NCI-H1694 treated with DMSO at 0.1 percent for 48 hours (cell line): ENCODE results near the gene DDX52.
"Not testable (repeated sequence)": the region's sequence is repeated elsewhere in the genome, so short reads cannot be mapped to it uniquely, and the experiment has no call there.

ENCODE experiments used
- DNase-seq: peaks from one replicate; lab custom pipeline; 2025; lab: John Stamatoyannopoulos, UW

The DDX52 gene

DNA sequence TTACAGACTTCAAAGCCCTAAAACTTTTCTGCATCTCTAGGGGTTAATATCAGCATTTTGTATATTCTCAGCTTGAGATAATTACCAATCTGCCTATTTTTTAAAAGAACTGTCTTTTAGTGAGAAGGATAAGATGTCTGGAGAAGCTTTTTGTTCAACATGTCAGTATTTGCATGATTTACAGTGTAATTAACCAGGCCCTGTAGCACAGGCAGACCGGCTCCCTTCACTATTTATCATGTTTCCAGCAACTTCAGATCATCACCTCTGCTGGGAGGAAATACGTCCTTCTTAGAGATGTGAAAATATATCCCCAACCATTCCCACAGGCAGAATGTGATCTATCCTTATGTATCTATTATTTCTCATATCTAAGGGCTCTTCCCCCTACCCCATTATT is 8.6 kb upstream of the DDX52 start:
- DNase-seq = no peak

DNA sequence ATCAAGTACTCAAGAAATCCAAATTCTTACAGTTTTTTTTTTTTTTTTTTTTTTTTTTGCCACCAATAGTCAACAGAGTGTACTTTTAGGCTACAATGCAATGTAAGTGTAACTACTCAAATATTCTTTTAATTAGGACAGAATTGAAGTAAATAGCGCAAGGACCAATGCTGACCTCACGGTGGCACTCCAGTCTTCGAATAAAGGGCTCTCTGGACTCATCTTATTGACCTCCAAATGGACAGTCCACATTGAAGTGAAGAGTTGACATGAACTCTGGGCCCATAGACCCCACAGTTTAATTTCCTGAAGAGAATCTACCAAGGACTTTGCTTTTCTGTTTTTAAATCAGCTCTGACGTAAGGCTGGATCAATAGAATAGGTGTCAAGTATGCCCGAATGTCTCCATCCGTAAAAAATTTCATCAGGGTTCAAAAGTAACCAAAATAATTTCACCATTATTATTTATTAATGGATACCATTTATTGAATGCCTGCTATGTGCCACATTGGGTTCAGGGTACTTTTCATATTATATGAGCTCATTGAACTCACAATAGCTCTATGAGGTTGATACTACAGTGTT is 7.3 kb upstream of the DDX52 start:
- no peak for DNase-seq

DNA sequence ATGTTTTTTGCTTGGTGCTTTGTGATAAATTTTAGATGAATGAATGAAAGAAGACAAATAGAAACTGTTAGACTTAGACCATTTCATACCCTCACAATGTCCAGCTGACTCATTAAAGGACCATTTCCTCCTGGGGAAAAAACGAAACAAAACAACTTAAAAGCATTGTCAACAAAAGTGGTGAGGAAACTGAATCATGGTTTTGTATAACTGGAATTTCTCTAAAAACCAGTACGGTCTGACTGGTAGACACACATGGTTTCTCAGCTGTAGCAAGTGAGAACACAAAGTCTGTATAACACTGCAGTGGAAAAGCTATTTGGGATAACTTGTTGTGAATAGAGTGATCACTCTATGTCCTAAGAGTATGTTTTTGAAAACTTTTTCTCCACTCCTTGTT is 5.3 kb upstream of the DDX52 start:
- no peak for DNase-seq

DNA sequence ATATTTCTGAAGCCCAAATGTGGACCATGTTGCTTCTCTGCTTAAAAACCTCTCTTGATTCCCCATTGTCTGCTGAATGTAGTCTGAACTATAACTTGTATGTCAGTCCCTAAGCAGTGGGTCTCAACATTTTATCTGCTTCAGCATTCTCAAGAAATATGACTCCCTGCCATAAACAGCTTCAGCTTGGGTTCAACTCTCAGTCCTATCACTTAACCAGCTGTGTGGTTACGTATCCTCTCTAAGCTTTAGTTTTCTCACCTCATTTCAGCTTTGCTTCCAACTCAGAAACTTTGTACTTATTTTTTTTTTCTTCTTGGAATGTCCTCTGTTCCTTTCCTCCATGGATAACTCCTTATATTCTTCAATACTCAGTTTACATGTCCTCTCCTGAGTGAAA is 4.6 kb upstream of the DDX52 start:
- no peak for DNase-seq

DNA sequence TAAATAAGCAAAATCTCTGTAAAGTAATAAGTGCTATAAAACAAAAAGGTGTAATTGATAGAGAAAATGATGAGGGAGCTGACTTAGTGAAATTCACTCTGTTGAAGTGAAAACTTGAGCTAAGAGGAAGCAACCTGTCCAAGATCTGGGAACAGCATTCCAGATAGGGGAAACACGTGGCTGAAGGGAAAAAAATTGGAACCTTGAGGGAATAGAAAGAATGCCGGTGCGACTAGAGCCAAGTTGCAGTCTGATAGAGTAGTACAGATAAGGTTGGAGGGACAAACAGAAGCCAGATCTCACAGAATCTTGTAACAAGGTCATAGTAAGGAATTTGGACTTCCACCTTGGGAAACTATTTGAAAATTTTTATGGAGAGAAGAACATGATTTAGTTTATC is 623 bp upstream of the DDX52 start:
- no peak for DNase-seq

DNA sequence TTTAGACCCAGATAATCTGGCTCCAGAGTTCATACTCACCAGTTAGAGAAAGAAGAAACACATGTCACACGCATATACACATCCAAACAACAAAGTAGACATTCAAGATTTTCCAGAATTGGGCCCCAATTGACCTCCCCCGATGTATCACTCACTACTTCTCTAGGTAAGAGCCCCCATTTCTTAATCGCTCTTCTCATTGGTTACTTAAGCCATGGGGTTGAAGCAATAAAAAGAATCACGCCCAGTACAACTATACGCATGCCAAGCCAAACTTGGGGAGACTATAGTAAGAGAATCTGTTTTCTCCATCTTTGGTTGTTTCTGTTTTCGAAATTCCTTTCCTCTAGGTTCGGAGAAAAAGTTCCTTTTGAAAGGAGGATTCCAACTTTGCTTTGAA is 565 bp downstream of the DDX52 start:
- no peak for DNase-seq

DNA sequence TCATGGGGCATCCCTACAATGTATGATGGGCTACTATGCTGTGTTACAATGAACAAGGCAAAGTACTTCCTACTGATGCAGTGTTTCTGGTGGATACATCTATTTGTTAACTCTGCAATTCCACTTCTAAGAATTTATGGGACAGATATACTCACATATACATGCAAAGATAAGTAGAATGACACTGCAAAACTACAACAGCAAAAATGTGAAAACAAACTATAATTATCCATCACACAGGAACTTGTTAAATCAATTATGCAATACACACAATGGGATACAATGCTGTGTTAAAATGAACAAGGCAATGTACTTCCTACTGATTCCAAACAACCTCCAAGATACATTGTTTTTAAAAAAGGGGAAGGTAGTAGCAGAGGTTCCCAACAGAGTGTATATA is 3.2 kb downstream of the DDX52 start:
- DNase-seq = no peak

DNA sequence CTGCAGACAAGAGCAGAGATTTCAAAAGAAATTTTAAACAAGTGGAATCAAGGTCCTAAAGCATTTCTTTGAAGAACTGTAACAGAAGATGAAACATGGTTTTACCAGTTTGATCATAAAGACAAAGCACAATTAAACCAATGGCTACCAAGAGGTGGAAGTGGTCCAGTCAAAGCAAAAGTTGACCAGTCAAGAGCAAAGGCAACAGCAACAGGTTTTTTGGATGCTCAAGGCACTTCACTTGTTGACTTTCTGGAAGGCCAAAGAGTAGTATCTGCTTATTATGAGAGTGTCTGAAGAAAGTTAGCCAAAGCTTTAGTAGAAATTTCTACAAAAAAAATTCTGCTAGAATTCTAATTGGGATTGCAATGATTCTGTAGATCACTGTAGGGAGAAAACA is 5.3 kb downstream of the DDX52 start:
- DNase-seq = no peak

DNA sequence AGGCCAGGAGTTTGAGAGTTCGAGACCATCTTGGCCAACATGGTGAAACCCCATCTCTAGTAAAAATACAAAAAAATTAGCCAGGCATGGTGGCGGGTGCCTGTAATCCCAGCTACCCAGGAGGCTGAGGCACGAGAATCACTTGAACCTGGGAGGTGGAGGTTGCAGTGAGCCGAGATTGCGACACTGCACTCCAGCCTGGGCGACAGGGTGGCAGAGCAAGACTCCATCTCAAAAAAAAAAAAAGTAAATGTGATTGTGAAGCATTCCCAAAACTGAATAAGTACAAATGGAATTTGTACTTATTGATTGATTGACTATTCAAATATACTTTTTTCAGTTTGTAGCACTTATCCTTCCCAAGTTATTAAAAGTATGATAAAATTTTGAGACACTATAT is 26.8 kb downstream of the DDX52 start:
- DNase-seq = not testable (repeated sequence)

DNA sequence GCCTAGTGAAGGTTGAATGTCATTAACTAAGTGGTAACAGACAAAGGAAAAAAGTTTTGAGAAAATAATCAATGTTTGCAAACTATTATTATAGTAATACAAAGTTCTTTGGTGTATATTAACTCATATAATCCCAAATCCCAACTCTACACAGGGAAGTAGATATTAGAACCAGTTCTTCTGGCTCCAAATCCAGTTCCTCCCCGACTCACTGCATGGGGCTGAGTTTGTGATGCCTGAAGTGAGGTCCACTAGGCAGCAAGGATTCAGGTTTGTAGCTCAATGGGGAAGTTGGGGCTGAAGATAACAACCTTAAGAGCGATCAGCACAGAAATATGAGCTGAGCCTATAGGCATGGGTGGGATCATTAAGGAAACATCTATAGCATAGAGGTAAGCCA is 28.4 kb downstream of the DDX52 start:
- no peak for DNase-seq

DNA sequence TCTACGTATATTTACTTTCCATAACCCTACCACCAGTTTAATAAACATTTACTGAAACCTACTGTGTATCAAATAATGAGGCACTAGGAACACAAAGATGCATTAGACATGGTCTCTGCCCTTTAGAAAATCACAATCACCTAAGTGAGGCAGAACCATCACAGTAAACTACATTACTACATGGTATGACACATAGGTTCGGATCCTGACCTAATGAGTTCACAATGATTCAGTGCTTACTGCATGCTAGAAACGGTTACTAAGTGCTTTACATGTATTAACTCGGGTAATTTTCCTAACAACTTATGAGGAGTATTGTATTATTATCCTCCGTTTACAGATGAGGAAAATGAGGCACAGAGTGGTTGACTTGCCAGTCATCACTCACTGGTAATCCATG is 28.9 kb downstream of the DDX52 start:
- DNase-seq = no peak

DNA sequence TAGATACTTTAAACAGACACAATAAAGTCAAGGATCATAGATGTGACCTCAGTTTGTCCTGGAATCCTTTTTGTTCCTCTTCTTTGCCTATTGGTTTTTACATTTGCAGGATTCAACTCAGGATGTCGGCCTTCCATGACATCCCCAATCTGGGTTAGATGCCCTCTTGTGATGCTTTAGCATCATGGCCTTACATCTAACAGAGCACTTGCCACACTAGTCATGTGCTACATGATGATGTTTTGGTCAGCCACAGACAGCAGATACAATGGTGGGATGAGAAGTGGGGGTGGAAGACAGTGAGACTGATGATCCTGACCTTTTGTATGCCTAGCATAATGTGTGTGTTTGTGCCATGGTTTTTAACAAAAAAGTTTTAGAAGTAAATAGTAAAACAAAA is 32.3 kb downstream of the DDX52 start:
- no peak for DNase-seq

DNA sequence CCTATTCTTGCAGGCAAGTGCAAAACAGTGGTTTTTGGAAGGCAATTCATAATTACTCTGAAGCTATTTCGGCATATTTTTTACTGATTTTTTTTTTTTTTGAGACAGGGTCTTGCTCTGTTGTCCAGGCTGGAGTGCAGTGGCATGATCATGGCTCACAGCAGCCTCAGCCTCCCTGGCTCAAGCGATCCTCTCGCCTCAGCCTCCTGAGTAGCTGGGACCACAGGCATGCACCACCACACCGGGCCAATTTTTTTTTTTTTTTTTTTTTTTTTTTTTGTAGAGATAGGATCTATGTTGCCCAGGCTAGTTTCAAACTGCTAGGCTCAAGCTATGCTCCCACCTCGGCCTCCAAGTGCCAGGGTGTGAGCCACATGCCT is 33.2 kb downstream of the DDX52 start:
- DNase-seq = not testable (repeated sequence)

DNA sequence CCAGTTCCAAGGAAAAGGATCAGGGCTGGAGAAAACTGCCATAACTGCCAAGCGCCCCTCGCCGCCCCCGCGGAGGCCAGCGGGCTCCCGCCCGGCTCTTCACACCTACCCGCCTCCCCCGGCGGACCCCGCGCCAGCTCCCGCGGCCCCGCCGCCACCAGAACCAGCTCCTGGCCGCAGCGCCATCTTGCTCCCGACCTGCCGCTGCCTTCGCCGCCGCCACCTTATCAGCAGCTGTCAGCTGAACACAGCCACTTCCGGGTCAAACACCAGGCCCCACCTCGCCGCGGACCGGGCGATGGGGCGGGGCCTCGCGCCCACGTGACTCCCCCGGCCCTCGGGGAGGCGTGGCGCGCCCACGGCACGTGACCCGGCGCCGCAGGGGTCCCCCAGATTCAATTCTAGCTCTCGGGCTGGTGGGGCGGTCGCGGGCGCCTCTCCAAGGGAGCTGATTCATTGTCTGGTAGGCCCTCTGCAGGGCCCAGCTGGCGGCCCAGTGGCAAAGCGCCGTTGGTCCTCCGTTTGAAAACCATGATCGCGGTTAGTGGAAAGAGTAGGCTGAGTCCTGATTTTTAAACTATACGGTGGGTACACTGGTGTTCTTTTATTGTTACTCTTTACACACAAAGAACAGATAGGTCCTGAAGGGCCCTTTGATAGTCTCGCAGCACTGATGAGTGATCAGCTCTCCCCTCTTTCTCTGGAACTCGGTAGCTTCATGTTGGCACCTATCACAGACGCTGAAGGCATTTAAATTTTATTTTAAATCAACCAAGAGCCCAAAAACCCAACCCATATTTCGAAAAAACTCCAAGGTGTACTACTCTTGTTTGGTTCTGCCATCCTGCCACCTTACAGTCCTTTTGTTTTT is 33.8 kb downstream of the DDX52 start, which contains the start of gene SYNRG:
Gene SYNRG, minus strand, starts transcription at position 249 of the 871 bp plus-strand sequence. Its CDS starts 63 bp downstream, at position 186.
- peak; percentile 96 for DNase-seq

DNA sequence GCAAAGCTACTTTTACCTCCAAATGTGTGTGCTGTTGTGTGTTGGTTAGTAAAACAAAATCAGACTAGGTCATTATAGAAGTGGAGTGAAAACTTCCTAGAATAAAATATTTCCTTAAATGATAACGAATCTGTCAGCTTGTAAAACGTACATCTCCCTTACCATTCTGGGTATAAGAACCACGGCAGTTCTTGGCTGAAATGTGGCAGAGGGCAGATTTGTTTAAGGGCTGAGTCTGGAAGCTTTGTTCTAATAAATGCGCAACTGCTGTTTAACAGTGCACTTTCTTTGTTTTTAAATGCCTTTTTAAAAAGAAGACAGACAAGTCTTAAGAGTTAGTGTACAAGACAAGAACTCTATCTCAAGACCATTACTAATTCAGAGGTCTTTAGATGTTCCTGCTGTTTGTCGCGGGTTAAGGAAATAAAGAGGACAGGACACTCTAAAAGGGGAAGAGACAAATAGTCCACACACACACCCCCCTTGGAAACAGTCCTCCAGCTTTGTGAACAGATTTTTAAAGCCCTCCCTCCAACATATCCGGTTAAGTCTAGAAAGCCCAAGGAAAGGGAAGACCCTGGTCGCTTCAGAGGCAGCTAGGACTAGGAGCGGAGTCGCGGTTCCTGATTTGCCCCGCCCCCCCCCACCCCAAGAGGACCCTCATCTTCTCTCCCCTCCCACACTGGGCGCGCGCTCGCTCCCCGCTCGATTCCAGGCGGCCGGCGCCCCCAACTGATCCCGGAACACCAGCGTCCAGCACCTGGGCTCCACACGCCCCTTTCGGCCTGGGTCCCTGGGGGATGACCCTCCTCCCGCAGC is 34.7 kb downstream of the DDX52 start:
- DNase-seq = no peak

DNA sequence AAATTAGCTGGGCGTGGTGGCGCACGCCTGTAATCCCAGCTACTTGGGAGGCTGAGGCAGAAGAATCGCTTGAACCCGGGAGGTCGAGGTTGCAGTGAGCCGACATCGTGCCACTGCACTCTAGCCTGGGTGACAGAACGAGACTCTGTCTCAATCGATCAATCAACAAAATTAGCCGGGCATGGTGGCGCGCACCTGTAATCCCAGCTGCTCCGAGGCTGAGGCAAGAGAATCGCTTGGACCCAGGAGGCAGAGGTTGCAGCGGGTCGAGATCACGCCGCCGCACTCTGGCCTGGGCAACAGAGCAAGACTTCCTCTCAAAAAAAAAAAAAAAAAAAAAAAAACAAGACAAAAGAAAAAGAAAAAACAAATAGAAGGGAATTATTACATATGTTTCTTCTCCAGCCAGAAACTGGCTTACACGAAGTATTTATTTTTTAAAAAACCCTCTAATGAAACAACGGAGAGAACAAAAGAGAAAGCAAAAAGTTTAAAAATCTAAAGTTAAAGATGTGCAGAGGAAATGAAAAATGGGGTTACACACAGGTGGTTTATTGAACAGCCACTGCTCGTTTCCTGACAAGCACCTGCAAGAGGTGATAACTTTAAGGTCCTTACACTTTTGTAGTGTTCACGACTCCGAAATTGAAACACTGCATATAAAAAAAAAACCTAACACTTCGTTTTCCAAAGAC is 35.5 kb downstream of the DDX52 start:
- no peak for DNase-seq

DNA sequence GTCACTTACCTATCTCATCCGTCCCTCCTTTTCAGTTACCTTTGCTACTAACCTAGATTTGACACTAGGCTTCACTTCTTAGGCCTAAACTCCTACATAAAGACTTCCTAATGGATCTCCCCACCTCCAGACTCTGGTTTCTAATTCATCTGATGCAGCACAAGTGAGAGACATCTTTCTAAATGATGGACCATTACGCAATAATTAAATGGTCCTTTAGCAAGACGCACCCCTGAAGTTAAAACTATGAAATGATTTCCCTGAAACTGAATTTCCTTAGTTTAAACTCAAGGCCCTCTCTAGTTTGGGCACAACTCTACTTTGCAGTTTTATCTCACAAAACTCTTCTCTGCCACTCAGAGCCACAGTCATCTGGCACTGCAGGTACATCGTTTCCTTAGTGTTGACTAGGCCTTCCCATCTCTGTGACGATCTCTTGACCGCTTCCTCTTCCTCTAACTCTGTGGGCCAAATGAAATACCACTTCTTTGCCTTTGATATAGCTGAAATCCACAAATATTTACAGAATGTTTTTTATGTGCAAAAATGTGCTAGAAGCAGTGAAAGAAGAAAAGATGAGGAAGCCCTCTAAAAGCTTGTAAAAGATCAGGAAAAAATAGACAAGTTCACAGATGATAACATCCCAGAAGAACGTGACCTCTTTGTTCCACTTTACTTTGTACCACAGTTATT is 37.3 kb downstream of the DDX52 start:
- DNase-seq = no peak

DNA sequence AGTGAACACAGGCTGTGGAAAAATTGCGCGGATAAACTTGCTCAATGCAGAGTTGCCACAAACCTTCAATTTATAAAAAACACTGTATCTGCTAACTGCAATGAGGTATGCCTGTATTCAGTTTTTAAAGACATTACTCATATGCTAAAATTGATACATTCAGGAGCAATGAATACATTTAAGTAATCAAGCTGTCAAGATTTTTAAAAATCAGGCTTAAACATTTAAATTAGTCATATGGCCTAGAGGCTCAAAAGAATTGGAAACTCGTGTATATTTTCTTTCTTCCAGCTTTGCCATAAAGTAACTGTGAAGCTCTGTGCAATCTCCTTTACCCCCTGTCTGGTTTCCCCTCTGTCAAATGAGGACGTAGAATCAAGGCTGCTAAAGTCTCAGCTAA is 38.2 kb downstream of the DDX52 start:
- DNase-seq = no peak

DNA sequence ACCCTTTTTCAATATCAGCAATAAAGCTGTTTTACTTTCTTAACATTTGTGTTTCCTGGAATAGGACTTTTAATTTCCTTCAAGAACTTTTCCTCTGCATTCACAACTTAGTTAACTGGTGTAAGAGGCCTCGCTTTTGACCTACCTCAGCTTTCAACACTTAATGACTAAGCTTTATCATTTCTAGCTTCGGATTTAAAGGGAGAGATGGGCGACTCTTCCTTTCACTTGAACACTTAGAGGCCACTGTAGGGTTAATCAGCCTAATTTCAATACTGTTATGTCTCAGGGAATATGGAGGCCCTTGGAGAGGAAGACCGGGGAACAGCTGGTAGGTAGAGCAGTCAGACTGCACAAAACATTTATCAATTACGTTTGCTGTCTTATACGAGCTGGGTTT is 38.7 kb downstream of the DDX52 start:
- no peak for DNase-seq

DNA sequence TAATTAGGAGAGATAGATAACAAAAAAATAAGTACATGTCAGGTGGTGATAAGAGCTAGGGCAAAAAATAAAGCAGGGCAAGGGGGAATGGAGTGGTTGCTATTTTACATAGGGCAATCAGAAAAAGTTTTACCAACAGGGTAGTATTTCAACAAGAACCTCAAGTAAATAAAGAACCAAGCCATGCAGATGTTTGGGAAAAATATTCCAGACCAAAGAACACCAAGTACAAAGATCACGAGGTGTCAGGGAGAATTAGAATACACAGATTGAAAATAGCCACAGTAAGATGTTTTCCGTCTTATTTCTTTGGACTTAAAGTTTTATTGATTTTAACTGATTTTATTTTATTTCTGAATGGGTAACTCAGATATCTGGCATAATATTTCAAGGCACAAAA is 45.1 kb downstream of the DDX52 start:
- no peak for DNase-seq

DNA sequence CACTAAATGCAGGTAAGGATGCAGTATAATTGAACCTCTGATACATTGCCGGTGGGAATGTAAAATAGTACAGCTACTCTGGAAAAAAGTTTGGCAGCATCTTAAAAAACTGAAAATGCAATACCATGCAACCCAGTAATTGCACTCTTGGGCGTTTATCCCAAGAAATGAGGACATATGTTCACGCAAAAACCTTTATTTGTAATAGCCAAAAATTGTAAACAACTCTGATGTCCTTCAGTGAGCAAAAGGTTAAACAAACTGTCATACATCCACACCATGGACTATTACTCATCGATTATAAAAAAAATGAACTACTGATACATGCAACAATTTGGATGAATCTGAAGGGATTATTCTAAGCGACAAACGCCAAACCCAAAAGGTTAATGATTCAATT is 51.0 kb downstream of the DDX52 start:
- DNase-seq = no peak

DNA sequence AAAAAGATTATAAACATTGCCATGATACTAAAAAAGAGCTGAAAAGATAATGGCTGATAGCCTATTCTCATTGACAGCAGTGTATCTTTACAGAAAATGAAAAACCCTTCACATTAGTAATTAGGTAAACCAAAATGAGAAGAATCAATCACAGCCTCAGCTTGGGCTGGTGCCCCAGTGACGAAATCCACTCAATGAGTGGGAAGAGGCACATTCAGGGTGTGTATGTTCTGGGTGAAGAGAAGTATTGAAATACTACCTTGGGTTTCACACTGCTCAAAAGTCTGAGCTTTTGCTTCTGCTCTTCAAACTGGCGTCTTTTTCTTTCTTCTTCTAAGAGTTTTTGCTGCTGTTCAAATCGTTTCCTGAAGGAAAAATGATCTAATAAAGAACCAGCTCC is 58.2 kb downstream of the DDX52 start:
- no peak for DNase-seq
